Kidney tubule cell (primary cell): ENCODE results near the gene LCP1.

Experiments
- DNase-seq: peaks from one replicate; pipeline ENCODE4 v3.0.0-alpha.2; 2018; ENCODE audit warnings: low spot score

The LCP1 gene

DNA sequence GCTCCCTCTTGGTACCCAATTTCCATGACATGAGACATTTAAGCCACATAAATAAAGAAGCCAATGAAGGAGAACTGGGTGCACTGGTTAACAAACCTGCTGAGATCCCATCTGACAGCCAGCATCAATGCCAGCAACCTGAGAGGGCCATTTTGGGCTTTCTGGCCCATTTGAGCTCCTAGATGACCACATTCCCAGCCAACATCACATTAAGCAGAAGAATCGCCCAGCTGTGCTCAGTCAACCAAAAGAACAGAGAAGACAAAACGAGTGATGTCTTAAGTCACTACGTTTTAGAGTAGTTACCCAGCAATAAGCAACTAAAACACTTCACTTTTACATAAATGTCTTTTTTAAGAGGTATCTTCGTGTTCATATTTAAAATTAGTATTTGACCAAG is 21.9 kb downstream of the LCP1 start:
- no peak for DNase-seq

DNA sequence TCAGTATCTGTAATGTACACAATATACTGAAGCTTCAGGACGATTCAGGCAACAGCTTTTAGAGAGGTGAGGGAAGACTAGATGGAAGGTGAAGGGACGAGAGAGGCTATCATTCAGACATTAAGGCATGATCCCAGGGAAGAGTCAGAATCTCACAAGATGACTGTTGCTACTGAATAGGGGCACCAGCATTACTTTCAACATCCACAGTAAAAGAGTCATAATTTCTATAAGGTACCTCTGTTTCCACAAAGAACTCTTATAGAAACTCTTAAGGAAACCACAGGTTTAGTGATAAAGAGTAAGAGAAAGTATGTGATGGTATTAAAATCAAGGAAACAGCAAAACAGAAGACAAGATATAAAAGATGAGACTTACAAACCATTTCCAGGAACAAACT is 23.0 kb downstream of the LCP1 start:
- DNase-seq, result no peak

DNA sequence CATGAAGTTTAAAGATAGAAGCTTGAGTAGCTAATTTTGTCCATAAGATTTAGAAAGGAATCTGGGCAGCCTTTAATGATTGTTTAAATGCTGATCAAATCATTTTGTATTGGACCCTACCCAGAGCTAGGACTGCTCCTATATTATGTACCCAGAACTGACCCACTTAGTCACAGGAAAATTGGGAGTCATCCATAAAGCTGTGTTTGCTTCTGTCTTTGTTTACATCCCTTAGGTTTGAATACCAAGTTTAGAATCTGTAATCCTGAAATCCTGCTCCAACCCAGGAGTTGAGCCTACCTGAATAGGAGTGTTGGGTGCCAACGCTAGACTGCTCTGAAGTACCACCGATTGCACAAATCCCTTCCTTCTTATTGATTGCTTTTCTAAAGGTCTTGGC is 23.8 kb downstream of the LCP1 start:
- DNase-seq, result no peak

DNA sequence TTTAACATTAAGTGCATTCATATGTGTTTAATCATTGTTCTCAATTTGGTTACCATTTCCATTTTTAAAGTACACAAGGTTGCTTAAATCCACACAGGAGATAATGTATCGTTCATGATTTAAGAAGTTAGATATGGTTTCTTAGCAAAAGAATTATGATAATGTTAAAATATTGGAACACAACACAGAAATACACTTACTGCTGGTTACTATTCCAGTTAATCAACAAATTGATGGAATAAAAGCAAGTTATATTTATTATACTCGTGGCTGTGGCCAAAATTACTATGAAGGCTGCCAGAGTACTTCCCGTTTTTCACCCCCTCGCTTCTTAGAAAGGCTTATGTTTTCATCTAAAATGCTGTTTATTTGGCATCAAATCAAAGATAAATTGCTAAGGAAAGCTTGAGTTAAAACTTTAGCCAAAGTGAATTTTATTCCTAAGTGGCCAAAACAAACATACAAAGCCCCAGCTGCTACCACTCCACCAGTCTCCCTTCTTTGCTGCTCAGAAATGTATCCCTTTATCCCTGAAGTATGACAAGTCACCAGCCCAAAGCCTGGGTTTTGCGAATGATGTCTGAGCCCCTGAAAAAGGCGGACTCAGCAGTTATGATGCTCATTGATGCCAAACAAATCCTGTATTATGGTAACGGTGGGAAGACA is 27.7 kb downstream of the LCP1 start:
- no peak for DNase-seq

DNA sequence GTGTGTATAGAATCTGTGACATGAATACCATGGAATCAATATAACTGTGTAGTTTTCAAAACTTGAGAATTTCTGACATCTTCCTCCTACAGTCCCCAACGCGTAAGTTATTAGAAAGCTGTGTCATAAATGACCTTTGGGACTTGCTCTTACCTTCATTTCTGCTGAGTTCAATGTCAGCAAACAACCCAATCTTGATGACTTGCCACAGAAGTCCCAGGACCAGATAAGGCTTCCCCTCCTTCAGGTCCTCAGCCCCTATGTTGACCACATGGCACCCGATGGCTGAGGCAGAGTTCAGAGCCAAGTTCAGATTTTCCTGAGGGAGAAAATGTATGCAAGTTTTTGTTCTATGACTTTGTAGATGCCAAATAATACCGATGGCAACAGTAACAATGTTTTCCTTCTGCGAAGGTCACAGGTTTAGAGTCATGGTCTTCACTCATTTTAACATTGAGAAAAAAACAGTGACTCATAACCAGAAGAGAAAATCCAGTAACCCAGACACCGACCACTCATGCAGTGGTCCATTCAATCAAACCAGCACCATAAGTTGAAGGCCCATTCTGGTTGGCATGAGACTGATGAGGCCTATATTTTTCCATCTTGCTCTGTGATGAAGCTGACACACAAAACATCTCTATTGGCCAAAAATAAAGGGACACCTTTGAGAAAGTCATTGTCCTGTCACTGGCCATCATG is 29.2 kb downstream of the LCP1 start:
- DNase-seq, result no peak

DNA sequence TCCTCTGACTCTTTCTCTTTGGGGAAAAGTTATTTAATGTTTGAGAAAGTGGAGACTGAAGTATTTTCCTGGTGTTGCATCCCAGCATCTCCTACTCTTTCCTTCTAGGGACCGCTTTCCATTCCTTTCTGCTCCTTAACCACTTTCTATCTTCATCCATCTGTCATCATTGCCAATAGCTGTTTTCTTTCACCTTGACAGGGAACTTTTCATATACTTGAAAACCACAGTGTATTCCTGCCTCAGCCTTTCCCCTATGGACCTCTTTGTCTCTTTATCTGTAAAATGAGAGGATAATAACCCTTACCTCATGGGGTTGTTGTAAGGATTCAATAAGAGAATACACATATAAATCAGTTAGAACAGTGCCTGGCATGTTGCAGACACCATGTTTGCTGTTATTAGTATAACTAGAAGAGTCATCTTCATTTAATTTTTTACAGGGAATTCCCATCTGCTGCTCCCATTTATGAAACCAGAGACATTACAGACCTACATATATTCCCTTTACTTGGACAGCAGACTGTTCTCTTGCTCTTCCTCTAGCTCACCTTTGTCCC is 31.8 kb downstream of the LCP1 start:
- no peak for DNase-seq

DNA sequence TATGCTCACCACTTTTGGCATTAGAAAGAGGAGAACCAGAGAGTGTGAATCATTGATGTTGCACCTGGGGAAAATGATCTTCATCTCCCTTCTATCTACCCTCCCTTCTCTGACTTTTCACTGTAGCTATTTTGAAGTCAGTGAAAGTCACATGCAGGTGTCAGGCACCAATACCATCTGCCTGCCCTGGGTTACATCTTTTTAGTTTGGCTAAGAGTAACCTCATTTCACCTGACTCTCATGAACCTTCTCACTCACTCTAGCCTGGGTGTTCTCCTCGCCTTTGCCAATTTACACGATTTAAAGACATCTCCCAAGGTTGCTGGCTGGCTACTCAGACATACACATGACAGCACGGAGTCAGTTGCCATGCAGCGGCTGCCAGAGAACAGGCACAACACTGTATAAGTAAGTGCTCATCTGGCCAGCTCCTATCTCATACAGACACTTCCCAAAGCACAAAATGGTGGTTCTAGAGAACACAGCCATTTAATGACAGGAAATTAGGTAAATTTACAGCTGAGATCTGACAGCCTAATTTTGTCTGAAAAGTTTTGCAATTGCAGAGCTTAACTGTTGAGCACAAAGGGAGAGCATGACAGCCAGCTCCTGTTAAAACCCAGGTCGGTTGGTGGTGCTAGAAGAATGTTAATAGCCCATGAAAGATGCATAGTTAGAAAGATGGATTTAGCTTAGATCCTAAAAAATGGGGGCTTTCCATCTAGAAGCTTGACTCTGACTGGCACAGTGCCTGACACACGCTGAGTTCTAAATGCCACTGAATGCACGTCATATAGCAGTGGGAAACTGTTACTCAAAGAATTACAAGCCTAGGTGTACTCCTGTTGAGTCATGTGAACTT is 32.5 kb downstream of the LCP1 start:
- peak; percentile 64 for DNase-seq

DNA sequence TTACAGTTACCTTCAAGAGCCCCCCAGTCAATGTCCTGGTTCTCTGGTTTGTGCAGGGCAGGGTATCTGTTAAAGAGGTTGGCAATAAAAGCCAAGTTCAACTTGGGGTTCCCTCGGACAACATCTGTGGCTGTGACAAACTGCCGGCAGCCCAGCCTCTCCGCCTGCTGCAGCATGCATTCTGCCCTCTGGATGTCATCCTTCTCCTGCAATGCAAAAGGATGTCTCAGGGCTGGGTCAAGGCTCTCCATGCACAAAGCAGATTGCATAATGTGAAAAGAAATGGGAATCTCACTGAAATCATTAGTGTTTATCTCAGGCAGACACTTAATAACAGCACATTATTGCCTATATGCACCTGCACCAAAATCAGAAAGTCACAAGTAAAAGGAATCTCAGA is 35.1 kb downstream of the LCP1 start:
- DNase-seq, result peak; percentile 9

DNA sequence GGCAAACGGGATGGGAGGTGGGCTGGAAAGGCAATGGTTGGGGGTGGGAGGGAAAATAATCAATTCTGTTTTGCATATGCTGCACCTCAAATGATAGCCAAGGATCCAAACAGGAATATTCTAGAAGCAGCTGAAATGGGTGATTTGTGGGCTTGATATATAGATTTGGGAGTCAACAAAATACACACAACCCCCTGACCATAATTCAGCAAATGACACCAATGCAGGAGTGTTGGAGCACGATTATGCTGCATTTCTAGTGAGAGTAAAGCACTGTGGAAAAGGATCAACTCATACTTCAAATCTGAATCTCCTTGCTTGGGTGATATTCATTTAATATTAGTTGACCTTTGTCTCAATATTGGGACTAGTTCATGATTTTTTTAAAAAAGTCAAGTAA is 36.0 kb downstream of the LCP1 start:
- no peak for DNase-seq

DNA sequence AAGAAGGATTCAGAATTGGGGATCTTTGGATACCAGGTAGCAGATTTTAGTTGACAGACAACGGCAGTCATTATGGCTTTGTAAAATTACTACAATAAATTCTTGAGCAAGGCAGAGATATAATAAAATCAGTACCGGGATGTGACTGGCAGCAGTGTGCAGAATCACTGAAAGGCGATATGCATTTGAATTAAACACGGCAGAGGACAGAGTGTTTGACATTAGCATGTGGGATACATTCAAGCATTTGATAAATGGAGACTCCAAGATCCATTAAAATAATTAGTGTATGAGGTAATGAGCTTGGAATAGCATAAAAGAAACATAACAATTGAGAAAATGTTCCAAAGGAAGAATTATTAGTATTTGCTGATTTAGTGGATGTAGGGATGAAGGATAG is 36.8 kb downstream of the LCP1 start:
- DNase-seq, result no peak

DNA sequence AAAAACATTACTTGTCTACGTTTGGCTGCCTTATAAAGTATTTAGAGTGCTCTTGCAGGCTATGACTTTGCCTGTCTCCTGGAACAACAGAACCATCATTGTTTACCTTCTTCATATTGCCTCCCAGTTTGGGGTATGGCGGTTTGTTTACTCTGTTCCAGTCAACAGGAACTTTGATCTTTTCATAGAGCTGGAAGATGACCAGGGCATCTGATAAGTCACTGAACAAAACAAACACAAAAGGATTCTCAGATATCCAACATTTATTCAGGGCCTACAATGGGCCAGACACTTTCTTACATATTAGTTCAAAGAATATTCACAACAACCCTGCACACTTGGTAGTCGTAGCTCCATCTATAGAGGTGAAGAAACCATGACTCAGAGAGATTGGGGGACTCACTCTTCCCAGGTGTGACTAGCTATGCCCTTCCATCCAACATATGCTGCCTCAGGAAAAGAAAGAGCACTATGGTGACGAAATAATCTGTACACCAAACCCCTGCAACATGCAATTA is 38.7 kb downstream of the LCP1 start:
- no peak for DNase-seq

DNA sequence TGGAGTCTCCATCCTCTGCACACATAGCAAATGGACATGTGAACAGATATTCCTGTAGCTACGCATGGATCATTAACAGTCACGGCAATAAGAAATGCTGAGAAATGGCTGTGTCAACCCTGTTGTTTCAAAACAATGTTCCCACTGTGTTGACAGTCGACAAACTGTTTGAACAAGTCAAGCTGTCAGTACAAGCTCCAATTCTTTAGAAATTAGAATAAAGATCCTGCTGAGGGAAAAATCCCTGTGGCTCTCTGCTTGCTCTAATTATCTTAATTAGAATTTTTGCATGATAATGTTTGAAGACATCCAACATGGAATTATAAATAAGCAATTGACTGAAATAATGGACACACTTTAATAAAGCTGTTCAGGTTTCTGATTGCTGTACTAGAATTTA is 39.2 kb downstream of the LCP1 start:
- no peak for DNase-seq

DNA sequence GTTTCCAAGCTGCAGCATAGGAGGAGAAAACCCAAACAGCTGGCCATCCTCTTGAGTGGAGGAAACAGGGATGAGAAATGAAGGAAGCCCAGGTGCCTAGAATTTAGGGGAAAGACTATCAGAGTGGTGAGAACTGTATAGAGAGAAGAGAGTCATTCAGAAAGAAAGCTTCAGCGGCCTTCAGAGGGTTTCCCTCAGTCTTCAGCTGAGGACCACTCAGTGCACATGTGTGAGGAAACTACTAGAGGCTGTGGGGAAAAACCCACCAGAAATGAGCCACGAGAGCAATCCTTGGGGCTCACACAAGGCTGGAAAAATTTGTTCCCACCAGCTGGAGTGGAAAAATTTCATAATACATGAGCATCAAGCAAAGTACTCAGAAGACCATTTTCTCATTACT is 41.9 kb downstream of the LCP1 start:
- no peak for DNase-seq

DNA sequence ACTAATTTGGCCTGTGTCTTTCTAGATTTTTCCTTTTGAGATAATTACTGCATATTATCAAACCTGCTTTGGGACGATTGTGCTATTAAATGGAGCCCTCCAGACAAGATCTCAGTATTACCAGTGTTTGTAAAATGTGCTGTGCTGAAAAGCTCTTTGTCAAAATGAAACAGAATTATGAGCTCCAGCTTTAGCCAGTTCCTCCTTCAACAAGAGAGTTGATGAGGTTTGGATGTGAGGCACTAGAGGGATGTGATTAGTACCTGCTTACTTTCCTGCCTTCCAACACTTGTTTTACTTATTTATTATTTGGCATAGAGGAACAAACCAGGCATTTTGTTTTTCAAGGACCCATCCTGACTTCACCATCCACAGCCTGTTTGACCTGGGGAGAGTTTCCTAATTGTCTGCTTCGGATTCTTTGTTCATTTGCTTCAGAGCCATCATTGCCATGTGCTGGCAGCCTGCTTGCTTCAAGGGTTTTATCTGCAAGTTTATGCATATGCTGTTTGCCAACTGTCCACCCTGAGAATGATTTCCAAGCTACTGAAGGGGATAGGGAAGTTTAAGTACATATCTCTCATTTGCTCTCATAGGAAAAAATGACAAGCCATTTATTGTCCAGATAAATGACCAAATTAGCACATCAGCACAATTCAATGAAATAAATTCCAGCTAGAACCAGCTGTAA is 44.2 kb downstream of the LCP1 start:
- no peak for DNase-seq

DNA sequence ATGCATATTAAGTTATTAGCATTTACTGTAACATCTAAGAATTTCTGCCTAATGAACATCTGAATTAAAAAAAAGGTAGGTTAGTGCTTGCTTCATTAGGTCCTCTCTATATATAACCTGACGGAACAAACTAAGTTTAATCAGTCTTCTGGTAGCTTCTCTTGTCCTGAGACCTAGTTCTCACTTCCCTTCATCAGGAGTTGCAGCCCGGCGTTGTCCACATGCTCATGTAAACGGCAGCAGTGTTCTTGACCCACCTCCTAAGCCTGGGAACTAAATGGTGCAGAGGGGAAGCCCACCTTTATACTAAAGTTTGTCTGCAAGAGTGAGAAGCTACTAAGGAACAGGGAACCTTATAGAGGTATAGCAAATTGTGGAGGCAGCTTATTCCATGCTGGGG is 45.3 kb downstream of the LCP1 start:
- no peak for DNase-seq

DNA sequence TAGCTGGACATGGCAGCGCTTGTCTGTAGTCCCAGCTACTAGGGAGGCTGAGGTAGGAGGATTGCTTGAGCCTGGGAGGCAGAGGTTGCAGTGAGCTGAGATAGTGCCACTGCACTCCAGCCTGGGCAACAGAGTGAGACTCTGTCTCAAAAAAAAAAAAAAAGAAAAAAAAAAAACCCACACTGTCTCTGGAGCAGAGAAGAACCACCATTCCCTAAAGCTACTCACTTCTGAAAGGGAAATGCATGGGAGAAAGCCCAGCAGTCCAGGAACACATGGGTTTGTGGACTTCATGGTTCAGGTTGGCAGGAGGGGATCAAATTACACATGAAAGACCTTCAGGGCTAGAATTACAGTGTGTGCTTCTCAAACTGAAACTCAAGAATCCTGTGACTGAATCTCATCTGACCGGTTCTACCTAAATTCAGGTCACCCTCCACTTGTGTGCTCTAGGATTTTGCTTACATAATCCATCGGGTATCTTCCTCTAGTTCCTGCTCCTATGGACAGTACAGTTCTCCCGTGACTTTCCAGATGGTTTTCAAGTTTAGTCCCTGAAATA is 46.9 kb downstream of the LCP1 start:
- peak; percentile 60 for DNase-seq

DNA sequence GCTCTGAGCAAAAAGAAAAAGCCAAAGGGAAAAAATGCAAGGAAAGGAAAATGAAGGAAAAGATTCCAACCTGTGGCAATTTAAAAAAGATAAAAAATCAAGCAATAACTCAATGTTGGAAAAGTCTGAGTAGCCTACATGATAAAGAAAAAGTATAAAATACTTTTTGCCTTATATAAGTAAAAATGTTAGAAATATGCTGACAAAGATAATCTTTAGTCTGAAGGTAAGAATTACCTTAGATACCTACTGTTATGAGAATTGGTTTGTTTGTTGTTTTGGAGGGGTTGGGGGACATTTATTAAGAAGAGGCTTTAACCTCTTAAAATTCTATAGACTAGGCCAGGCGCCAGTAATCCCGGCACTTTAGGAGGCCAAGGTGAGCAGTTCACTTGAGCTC is 47.5 kb downstream of the LCP1 start:
- DNase-seq, result no peak

DNA sequence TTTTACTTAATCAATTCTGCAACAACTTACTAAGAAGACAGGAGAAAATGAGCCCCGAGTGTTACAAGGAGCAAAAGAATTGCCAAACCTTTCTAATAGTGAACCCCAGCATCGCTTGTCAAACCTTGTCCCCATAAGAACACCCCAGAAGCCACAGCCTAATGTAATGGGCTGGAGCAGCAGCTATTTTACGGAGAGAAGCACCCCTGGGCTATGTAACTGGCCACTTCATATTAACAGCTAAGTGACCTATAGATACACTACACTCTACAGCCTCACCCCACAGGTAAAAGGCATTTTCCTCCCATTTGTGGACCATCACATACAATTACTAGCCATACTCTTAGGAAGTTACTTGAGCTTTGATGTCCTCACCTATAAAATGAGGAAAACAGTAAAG is 49.9 kb downstream of the LCP1 start:
- no peak for DNase-seq

DNA sequence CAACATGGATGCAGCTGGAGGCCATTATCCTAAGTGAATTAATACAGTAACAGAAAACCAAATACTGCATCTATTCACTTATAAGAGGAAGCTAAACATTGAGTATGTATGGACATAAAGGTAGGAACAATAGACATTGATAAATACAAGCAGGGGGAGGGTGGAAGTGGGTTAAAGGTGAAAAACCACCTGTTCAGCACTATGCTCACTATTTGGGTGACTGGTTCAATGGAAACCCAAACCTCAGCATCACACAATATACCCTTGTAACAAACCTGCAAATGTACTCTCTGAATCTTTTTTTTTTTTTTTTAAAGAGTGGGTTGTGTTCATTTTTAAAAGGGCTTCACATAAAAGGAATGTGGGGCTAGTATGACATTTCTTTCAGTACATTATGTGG is 50.3 kb downstream of the LCP1 start:
- no peak for DNase-seq

DNA sequence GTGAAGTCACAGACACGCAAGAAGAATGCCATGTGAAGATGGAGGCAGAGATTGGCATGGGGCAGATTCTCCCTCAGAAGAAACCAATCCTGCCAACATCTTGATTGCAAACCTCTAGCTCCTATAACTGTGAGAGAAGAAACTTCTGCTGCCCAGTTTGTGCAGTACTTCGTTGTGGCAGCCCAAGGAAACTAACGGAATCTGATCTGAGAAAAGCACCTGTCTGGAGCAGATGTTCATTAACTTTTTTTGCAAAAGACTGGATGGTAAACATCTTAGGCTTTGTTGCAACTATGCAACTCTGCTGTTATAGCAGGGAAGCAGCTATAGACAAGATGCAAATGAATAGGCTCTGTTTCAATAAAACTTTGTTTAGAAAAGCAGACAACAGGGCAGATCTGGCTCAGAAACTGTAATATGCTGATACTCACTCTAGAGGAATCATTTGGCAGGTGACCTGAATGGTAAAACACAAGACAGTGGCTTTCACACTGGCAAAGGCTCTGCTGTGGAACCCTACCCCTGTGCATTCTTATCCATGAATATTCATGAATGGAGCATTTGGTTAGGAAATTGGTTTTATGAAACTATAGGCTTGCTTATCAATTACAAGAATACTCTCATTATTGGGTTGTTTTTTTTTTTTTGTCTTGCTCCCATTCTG is 51.9 kb downstream of the LCP1 start:
- DNase-seq, result no peak

DNA sequence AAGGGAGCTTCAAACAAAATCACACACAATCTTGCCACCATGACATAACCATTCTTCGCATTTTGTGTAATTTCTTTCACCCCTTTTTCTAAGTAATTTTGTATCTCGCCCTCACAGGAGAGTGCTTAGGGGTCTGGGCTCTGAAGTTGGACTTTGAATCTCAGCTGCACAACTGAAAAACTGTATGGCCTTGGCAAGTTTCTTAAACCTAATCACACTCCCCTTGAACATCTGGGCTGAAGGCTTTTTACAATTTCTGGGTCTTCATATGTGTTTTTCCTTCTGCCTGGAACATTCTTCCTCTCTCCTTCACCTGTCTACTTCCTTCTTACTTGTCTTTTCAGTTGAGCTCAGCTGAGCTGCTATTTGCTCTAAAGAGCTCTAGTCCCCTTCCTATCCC is 52.9 kb downstream of the LCP1 start:
- no peak for DNase-seq
